ENCODE results near the gene EXOC3. TPM values are rescaled to one million over a fixed set of nuclear protein-coding genes. Genes with fewer than 3 reads are reported as not detected.

Gene EXOC3
- total RNA-seq, 1 experiment from 2014 or later, result 55.0 TPM

DNA sequence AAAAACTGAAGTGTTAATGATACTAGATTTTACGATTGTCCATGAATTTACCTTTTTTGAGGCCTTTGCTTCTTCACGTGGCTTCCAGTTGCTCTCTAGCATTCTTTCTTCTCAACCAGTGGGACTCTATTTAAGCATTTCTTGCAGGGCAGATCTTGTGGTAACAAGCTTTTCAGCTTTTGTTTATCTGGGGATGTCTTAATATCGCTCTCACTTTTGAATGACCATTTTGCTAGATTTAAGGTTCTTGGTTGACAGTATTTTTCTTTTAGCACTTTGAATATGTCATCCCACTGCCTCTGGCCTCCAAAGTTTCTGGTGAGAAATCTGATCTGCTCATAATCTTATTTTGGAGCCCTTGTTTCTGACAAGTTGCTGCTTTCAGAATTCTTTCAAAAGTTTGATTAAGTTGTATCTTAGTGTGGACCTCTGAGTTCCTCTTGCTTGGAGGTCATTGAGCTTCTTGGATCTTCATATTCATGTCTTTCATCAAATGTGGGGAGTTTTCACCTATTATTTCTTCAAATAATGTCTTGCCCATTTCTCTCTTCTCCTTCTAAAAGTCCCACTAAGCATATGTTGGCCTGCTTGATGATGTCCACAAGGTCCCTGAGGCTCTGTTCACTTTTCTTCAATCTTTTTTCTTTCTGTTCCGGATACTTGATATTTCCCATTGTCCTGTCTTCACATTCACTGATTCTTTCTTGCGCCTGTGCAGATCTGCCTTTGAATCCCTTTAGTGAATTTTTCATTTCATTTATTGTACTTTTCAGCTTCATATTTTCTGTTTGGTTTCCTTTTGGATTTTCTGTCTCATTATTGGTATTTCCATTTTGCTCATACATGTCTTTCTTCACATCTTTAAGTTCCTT is 8.8 kb downstream of the EXOC3 start:
- CTCF ChIA-PET, result no interaction called here
- no TSS peak for BruUV-seq (replicated peaks)
- peaks cover 28% of the 10 kb centered on the region for H3K36me3 ChIP-seq (ENCODE audit: control insufficient read depth, insufficient read depth, low read length)

DNA sequence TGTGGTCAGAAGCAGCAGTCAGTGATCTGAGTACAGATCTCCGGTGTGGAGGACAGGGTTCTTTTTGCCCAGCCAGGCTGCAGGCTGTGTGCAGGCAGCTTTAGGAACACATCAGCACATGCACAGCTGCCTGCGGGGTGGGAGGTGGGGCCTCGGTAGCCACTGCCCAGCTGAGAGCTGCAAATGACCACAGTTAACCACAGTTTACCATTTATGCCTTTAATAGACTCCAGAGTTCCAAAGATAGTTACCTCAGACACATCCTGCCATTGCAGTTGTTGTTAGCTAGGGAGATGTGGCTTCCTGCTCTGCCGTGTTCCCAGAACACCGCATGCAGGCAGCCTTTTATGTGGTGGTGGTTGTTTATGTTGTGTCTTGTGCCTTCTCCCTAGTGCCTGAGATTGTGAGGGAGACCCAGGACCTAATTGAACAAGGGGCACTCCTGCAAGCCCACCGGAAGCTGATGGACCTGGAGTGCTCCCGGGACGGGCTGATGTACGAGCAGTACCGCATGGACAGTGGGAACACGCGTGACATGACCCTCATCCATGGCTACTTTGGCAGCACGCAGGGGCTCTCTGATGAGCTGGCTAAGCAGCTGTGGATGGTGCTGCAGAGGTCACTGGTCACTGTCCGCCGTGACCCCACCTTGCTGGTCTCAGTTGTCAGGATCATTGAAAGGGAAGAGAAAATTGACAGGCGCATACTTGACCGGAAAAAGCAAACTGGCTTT is 10.2 kb downstream of the EXOC3 start:
- no peak for DNase-seq (ENCODE audit: low read depth, low spot score)
- Histone ChIP-seq H3K4me3 (ENCODE audit: low read depth in 2 of 2, low read length in 2 of 2) (no peak overlapping the region), H3K27me3 (ENCODE audit: control insufficient read depth, insufficient read depth, low read length) (no peaks in the 10 kb centered on the region), H3K9me3 (ENCODE audit: control insufficient read depth, insufficient read depth, low read depth, low read length) (peaks cover 21% of the 10 kb centered on the region; the same call in 1 of the 2 replicates), H3K36me3 (ENCODE audit: control insufficient read depth, insufficient read depth, low read length) (peaks cover 26% of the 10 kb centered on the region), H3K4me1 (ENCODE audit: control insufficient read depth, insufficient read depth, low read length) (no peaks in the 10 kb centered on the region), H3K27ac (ENCODE audit: low read length) (no peak overlapping the region)
- no peak for TF ChIP-seq CTCF (IDR thresholded peaks at IDR 0.05)
- no peak for TF ChIP-seq REST (IDR thresholded peaks at IDR 0.05; ENCODE audit: insufficient read depth in 1 of 2, low read depth in 2 of 2, low read length in 1 of 2)
- TF ChIP-seq POLR2AphosphoS5 (IDR thresholded peaks at IDR 0.05; ENCODE audit: low read depth, low read length), result no peak
- TF ChIP-seq SIN3A (IDR thresholded peaks at IDR 0.05; ENCODE audit: borderline replicate concordance, insufficient read depth, low read depth, low read length), result no peak
- TF ChIP-seq TCF7L2 (IDR thresholded peaks at IDR 0.05; ENCODE audit: low read depth, low read length), result no peak
- BruUV-seq (replicated peaks), result no TSS peak
- in situ Hi-C loops (cut with HindIII; ENCODE audit: low pct_unique_long_range_greater_than_20kb, low sequenced_read_pairs), result no loop called here
- ChIA-PET POLR2A (no interaction called here), CTCF (no interaction called here)
- intact Hi-C loops (cut with micrococcal nuclease; ENCODE audit: unreplicated experiment), result no loop called here
- no peak for ATAC-seq

More for the DNA sequence above, 8.8 kb downstream of the EXOC3 start:
- peaks cover 21% of the 10 kb centered on the region; the same call in 1 of the 2 replicates for H3K9me3 ChIP-seq (ENCODE audit: control insufficient read depth, insufficient read depth, low read depth, low read length)
- H3K27ac ChIP-seq (ENCODE audit: low read length), result no peak overlapping the region
- intact Hi-C loops (cut with micrococcal nuclease; ENCODE audit: unreplicated experiment), result no loop called here
- DNase-seq (ENCODE audit: low read depth, low spot score), result no peak
- TF ChIP-seq CTCF (IDR thresholded peaks at IDR 0.05), result no peak
- TF ChIP-seq TCF7L2 (IDR thresholded peaks at IDR 0.05; ENCODE audit: low read depth, low read length), result no peak
- no peaks in the 10 kb centered on the region for H3K4me1 ChIP-seq (ENCODE audit: control insufficient read depth, insufficient read depth, low read length)
- no peaks in the 10 kb centered on the region for H3K27me3 ChIP-seq (ENCODE audit: control insufficient read depth, insufficient read depth, low read length)
- POLR2A ChIA-PET, result no interaction called here
- in situ Hi-C loops (cut with HindIII; ENCODE audit: low pct_unique_long_range_greater_than_20kb, low sequenced_read_pairs), result no loop called here
- ATAC-seq, result no peak
- H3K4me3 ChIP-seq (ENCODE audit: low read depth in 2 of 2, low read length in 2 of 2), result no peak overlapping the region
